Vagina (tissue), 2 donors: ENCODE measurements around the gene NUP62.

ENCODE experiments used
- CTCF ChIP-seq, 3 experiments: fragments of 450-650 bp in 2 of 3; fragments of 200-600 bp in 1 of 3; sonication (generic) in 1 of 3; IDR thresholded peaks; one replicate each; pipeline ENCODE4 v1.5.1; 2017 to 2019; ENCODE audit warnings: antibody characterized with exemption in 3 of 3, mild to moderate bottlenecking in 2 of 3, moderate library complexity in 2 of 3
- POLR2AphosphoS5 ChIP-seq, 2 donors: sonication (generic); formaldehyde crosslinking; IDR thresholded peaks; one replicate each; pipeline ENCODE4 v1.9.0; 2017; ENCODE audit warnings: antibody characterized with exemption in 2 of 2, mild to moderate bottlenecking in 2 of 2, low read depth in 1 of 2; ENCODE audit not compliant: insufficient read depth in 1 of 2

- no peak for TF ChIP-seq POLR2AphosphoS5 (IDR thresholded peaks at IDR 0.05; ENCODE audit: insufficient read depth in 1 of 2, low read depth in 1 of 2)
- no peak for TF ChIP-seq CTCF (IDR thresholded peaks at IDR 0.05)
Observed at GRCh38 chr19:49869009-49869483, 60.3 kb downstream of the NUP62 start.
